Upper lobe of left lung (tissue), 6 donors: ENCODE results near the gene MAEA. TPM values are rescaled to one million over a fixed set of nuclear protein-coding genes. Genes with fewer than 3 reads are reported as not detected.

Experiments used
- ATAC-seq, 2 donors: fragments of 200-7000 bp; cut with Tn5 transposase; one replicate each; pipeline ENCODE4 v1.9.1; 2022; ENCODE audit warnings: mild to moderate bottlenecking in 2 of 2, moderate library complexity in 2 of 2; ENCODE audit not compliant: low FRiP score in 2 of 2
- DNase-seq, 2 donors: peaks; one replicate each; pipeline ENCODE4 v3.0.0-alpha.2; 2019 to 2020
- H3K27ac ChIP-seq, 4 donors: fragments of 200-600 bp; sonication (generic); one replicate each; pipeline ENCODE4 v1.5.1; 2016 to 2019
- H3K27me3 ChIP-seq, 4 donors: fragments of 200-600 bp; sonication (generic); one replicate each; pipeline ENCODE4 v1.5.1; 2017 to 2019
- H3K36me3 ChIP-seq, 4 donors: fragments of 200-600 bp; sonication (generic); one replicate each; pipeline ENCODE4 v1.5.1; 2016 to 2019
- H3K4me1 ChIP-seq, 4 donors: fragments of 200-600 bp; sonication (generic); one replicate each; pipeline ENCODE4 v1.5.1; 2018 to 2019
- H3K4me3 ChIP-seq, 4 donors: fragments of 200-600 bp; sonication (generic); one replicate each; pipeline ENCODE4 v1.5.1; 2017 to 2019; ENCODE audit warnings: mild to moderate bottlenecking in 2 of 4, moderate library complexity in 1 of 4
- H3K9me3 ChIP-seq, 4 donors: fragments of 200-600 bp; sonication (generic); one replicate each; pipeline ENCODE4 v1.5.1; 2018 to 2019
- CTCF ChIP-seq, 6 experiments: fragments of 450-650 bp in 4 of 6; fragments of 200-600 bp in 2 of 6; sonication (generic) in 2 of 6; IDR thresholded peaks; one replicate each; pipeline ENCODE4 v1.5.1; 2016 to 2019; ENCODE audit warnings: antibody characterized with exemption in 6 of 6
- EP300 ChIP-seq, 4 donors: sonication (generic); formaldehyde crosslinking; IDR thresholded peaks; one replicate each; pipeline ENCODE4 v1.5.1; 2017; ENCODE audit warnings: antibody characterized with exemption in 4 of 4, control low read depth in 2 of 4
- POLR2A ChIP-seq, 4 donors: fragments of 450-650 bp; IDR thresholded peaks; one replicate each; pipeline ENCODE4 v1.5.1; 2016 to 2017; ENCODE audit warnings: antibody characterized with exemption in 4 of 4, mild to moderate bottlenecking in 2 of 4
- POLR2AphosphoS5 ChIP-seq, 2 donors: sonication (generic); formaldehyde crosslinking; IDR thresholded peaks; one replicate each; pipeline ENCODE4 v1.5.1; 2017; ENCODE audit warnings: antibody characterized with exemption in 2 of 2
- WGBS, 2 donors: methylation state at CpG; one replicate each; pipeline ENCODE4 v1.1.5; 2017 to 2018; 5-methylcytosine and 5-hydroxymethylcytosine counted together
- total RNA-seq, 6 donors: library from RNA; depleted of rRNA in 4 of 6; stranded (reverse); fragments of >200 nt in 4 of 6; gene quantifications; one replicate each; pipeline versions ENCODE4 v1.1.0 to v1.2.1, GENCODE V29; 2016 to 2021
- donor health status: DM: no; HTN: no; CAD: no; lungs with moderate emphysema.
- donor health status: DM: no; HTN: yes; CAD: no; lungs with severe emphysema.

The MAEA gene
- total RNA-seq, 6 donors from 2014 or later: 58.5 to 289 (median 73.0) TPM

GRCh38 chr4:1347410-1347864 is 57.7 kb downstream of the MAEA start:
- Histone ChIP-seq H3K4me1 (peaks cover 29 to 56% (median 35%) of the 10 kb centered on the region in 4 donors), H3K4me3 (peak overlapping the region; percentile 14 to 100 (median 97)), H3K27ac (peak overlapping the region; percentile 96 to 100 (median 99)), H3K27me3 (no peaks in the 10 kb centered on the region), H3K36me3 (peaks cover 0 to 19% (median 10%) of the 10 kb centered on the region in 4 donors), H3K9me3 (no peaks in the 10 kb centered on the region)
- TF ChIP-seq POLR2A (IDR thresholded peaks at IDR 0.05) (peak in 1 of 4 donors; percentile 62), CTCF (IDR thresholded peaks at IDR 0.05) (peak in 2 of 6 experiments; percentile 43 to 44), EP300 (IDR thresholded peaks at IDR 0.05) (no peak), POLR2AphosphoS5 (IDR thresholded peaks at IDR 0.05) (no peak)
- WGBS, 2 donors: 0% methylated on average over 8 to 40 of the region's 43 CpGs
- peak; percentile 54 to 67 for ATAC-seq
- peak in 1 of 2 donors; percentile 76 for DNase-seq

GRCh38 chr4:1348014-1348513 is 58.4 kb downstream of the MAEA start:
- TF ChIP-seq CTCF (IDR thresholded peaks at IDR 0.05): no peak
- TF ChIP-seq POLR2A (IDR thresholded peaks at IDR 0.05): no peak
- TF ChIP-seq POLR2AphosphoS5 (IDR thresholded peaks at IDR 0.05): no peak
- no peak for TF ChIP-seq EP300 (IDR thresholded peaks at IDR 0.05)
- DNase-seq: peak in 1 of 2 donors; percentile 45
- Histone ChIP-seq H3K4me1 (peaks cover 29 to 56% (median 35%) of the 10 kb centered on the region in 4 donors), H3K27ac (peak overlapping the region; percentile 96 to 100 (median 99)), H3K27me3 (no peaks in the 10 kb centered on the region), H3K36me3 (peaks cover 0 to 25% (median 15%) of the 10 kb centered on the region in 4 donors), H3K4me3 (peak overlapping the region; percentile 14 to 100 (median 97)), H3K9me3 (no peaks in the 10 kb centered on the region)
- ATAC-seq: no peak
- WGBS, 2 donors: 72 to 75% methylated on average over 10 to 12 of the region's 12 CpGs

- Histone ChIP-seq H3K36me3 (peaks cover 0 to 32% (median 21%) of the 10 kb centered on the region in 4 donors), H3K27ac (peak overlapping the region; percentile 96 to 100 (median 99)), H3K4me3 (peak overlapping the region in 1 of 4 donors; percentile 100), H3K4me1 (peaks cover 29 to 56% (median 35%) of the 10 kb centered on the region in 4 donors), H3K9me3 (no peaks in the 10 kb centered on the region), H3K27me3 (no peaks in the 10 kb centered on the region)
- DNase-seq (peak in 1 of 2 donors; percentile 71), ATAC-seq (no peak)
- TF ChIP-seq POLR2A (IDR thresholded peaks at IDR 0.05) (no peak), POLR2AphosphoS5 (IDR thresholded peaks at IDR 0.05) (no peak), CTCF (IDR thresholded peaks at IDR 0.05) (no peak)
- WGBS, 2 donors: 76 to 77% methylated on average over 25 of the region's 25 CpGs
These were observed 59.1 kb downstream of the MAEA start for GRCh38 chr4:1348746-1349145.

GRCh38 chr4:1349359-1350168 is 59.9 kb downstream of the MAEA start:
- DNase-seq: peak in 1 of 2 donors; percentile 65
- WGBS, 2 donors: 84 to 88% methylated on average over 22 to 27 of the region's 29 CpGs
- peaks cover 29 to 53% (median 33%) of the 10 kb centered on the region in 4 donors for H3K4me1 ChIP-seq

GRCh38 chr4:1350169-1350520 is 60.5 kb downstream of the MAEA start:
- ATAC-seq: no peak
- H3K27ac ChIP-seq: peak overlapping the region in 1 of 4 donors; percentile 100
- no peak overlapping the region for H3K4me3 ChIP-seq
- WGBS, 2 donors: 84 to 89% methylated on average over 4 to 5 of the region's 5 CpGs
- H3K36me3 ChIP-seq: peaks cover 0 to 44% (median 32%) of the 10 kb centered on the region in 4 donors
- H3K4me1 ChIP-seq: peaks cover 27 to 47% (median 31%) of the 10 kb centered on the region in 4 donors
- DNase-seq: no peak
- TF ChIP-seq EP300 (IDR thresholded peaks at IDR 0.05) (no peak), POLR2A (IDR thresholded peaks at IDR 0.05) (no peak), POLR2AphosphoS5 (IDR thresholded peaks at IDR 0.05) (no peak), CTCF (IDR thresholded peaks at IDR 0.05) (no peak)
- no peaks in the 10 kb centered on the region for H3K27me3 ChIP-seq
- H3K9me3 ChIP-seq: no peaks in the 10 kb centered on the region

More at GRCh38 chr4:1349359-1350168, 59.9 kb downstream of the MAEA start:
- TF ChIP-seq EP300 (IDR thresholded peaks at IDR 0.05): no peak
- Histone ChIP-seq H3K27me3 (no peaks in the 10 kb centered on the region), H3K4me3 (peak overlapping the region in 1 of 4 donors; percentile 100), H3K36me3 (peaks cover 0 to 39% (median 27%) of the 10 kb centered on the region in 4 donors), H3K9me3 (no peaks in the 10 kb centered on the region), H3K27ac (peak overlapping the region in 3 of 4 donors; percentile 96 to 100 (median 98))
- ATAC-seq: no peak
